ACHN (cell line): Measurements from ENCODE around the gene ST8SIA6.
"Not testable (repeated sequence)": the region's sequence is repeated elsewhere in the genome, so short reads cannot be mapped to it uniquely, and the experiment has no call there.

ENCODE experiments used
- DNase-seq: peaks from one replicate; pipeline ENCODE4 v3.0.0-alpha.2; 2015
- in situ Hi-C: cut with HindIII; loops from 2 replicates; pipeline ENCODE4 v1.10.0; 2017; ENCODE audit warnings: low sequenced_read_pairs, low pct_ligation_motif_present, low pct_unique_long_range_greater_than_20kb

ST8SIA6 gene

GRCh38 chr10:17407047-17407446, 47.3 kb downstream of the ST8SIA6 start:
- DNase-seq = no peak
- in situ Hi-C loops = no loop called here

GRCh38 chr10:17406036-17406834, 48.2 kb downstream of the ST8SIA6 start:
- in situ Hi-C loops = no loop called here

GRCh38 chr10:17403161-17403560, 51.2 kb downstream of the ST8SIA6 start:
- in situ Hi-C loops = no loop called here

More at GRCh38 chr10:17406036-17406834, 48.2 kb downstream of the ST8SIA6 start:
- no peak for DNase-seq

GRCh38 chr10:17402040-17402439, 52.4 kb downstream of the ST8SIA6 start:
- in situ Hi-C loops, DNase-seq: not testable (repeated sequence)

More at GRCh38 chr10:17403161-17403560, 51.2 kb downstream of the ST8SIA6 start:
- no peak for DNase-seq

GRCh38 chr10:17396004-17396403, 58.4 kb downstream of the ST8SIA6 start:
- in situ Hi-C loops = no loop called here
- DNase-seq = no peak

GRCh38 chr10:17394854-17395253, 59.5 kb downstream of the ST8SIA6 start:
- in situ Hi-C loops = no loop called here

GRCh38 chr10:17387861-17388503, 66.4 kb downstream of the ST8SIA6 start:
- DNase-seq = no peak
- in situ Hi-C loops = no loop called here

More at GRCh38 chr10:17394854-17395253, 59.5 kb downstream of the ST8SIA6 start:
- DNase-seq = no peak

GRCh38 chr10:17386616-17387075, 67.7 kb downstream of the ST8SIA6 start:
- in situ Hi-C loops = no loop called here
- no peak for DNase-seq

- no peak for DNase-seq
- in situ Hi-C loops = no loop called here
Measured at GRCh38 chr10:17386021-17386420, 68.4 kb downstream of the ST8SIA6 start.

GRCh38 chr10:17385066-17385465, 69.3 kb downstream of the ST8SIA6 start:
- in situ Hi-C loops = no loop called here
- no peak for DNase-seq

- no peak for DNase-seq
- in situ Hi-C loops = no loop called here
Measured at GRCh38 chr10:17383801-17384555, 70.4 kb downstream of the ST8SIA6 start.

- DNase-seq = no peak
- in situ Hi-C loops = no loop called here
Measured at GRCh38 chr10:17381502-17382142, 72.8 kb downstream of the ST8SIA6 start.

GRCh38 chr10:17380888-17381287, 73.5 kb downstream of the ST8SIA6 start:
- in situ Hi-C loops = no loop called here
- no peak for DNase-seq

- no peak for DNase-seq
- in situ Hi-C loops = no loop called here
Measured at GRCh38 chr10:17380016-17380415, 74.4 kb downstream of the ST8SIA6 start.

- no peak for DNase-seq
- in situ Hi-C loops = no loop called here
Measured at GRCh38 chr10:17379151-17379690, 75.2 kb downstream of the ST8SIA6 start.

GRCh38 chr10:17375936-17376584, 78.3 kb downstream of the ST8SIA6 start:
- in situ Hi-C loops = no loop called here
- peak; percentile 12 for DNase-seq

- in situ Hi-C loops = no loop called here
- DNase-seq = no peak
Measured at GRCh38 chr10:17368708-17369272, 85.6 kb downstream of the ST8SIA6 start.

GRCh38 chr10:17366705-17367104, 87.7 kb downstream of the ST8SIA6 start:
- no peak for DNase-seq
- in situ Hi-C loops = no loop called here
